ENCODE measurements around the gene RASAL3.
A peak's percentile ranks its signal among the peaks of the same experiment; 100 is the strongest.
"Not testable (repeated sequence)": the region's sequence is repeated elsewhere in the genome, so short reads cannot be mapped to it uniquely, and the experiment has no call there.

RASAL3 gene

DNA sequence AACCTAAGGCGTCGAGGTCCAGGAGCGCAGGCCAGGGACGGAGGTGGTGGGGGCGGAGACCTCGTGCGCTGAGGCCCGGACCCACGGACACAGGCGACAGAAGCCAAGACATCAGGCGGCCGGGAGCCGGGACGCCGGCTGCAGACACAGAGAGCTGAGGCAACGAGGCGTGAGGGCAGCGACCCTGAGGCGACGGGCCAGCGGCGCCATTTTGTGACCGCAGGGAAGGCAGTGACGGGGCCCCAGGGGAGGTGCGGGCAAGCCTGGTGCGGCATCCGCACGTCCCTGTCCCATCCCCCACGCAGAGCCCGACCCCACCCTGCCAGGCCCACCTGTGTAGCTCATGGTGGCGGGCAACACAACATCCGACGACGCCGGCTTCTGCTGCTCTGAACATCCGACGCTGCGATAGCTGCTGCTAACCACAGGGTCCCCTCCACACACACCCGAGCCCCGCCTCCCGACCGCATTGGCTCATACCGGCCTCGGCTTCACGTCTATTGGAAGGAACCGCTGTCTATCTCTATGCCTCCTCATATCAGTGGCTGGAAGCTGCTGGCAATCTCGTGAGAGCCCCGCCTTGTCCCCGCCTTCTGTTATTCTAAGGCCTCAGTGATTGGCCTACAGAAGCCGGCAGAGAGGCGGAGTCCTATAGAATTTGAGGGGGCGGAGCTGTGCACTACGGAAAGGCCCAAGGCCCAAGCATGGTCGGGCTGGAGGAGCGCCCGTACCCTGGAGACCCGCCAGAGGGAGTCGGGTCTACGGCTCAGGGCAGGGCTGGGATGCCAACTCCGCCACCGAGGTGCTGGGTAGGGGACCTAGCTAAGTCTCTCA, 45.5 kb downstream of the RASAL3 start, which contains the start of gene AKAP8L:
Gene AKAP8L, minus strand, starts transcription at position 410 of the 834 bp plus-strand sequence. Its CDS starts 65 bp downstream, at position 345.
- peak; percentile 99 for DNase-seq

- DNase-seq, result no peak
Measured at GRCh38 chr19:15418231-15418578, 46.1 kb downstream of the RASAL3 start.

- DNase-seq, result no peak
Measured at GRCh38 chr19:15417699-15418098, 46.6 kb downstream of the RASAL3 start.

DNA sequence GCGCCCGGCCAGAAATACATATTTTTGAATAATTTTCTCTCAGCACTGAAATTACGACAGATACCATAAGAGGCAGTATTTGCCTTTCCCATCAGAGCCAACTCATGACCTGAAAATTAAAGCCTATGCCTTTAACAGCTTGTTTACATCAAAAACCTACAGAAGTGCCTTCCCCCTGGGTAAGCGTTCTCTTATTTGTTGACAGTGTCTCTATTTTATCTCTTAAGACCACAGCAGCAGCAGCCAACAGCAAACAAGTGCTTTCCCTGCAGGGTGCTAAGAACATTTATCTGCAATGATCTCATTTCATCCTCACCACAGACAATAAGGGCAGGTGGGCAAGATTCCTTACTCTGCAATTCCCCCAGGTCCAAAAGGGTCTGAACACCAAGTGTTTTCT, 51.5 kb downstream of the RASAL3 start:
- DNase-seq, result no peak

DNA sequence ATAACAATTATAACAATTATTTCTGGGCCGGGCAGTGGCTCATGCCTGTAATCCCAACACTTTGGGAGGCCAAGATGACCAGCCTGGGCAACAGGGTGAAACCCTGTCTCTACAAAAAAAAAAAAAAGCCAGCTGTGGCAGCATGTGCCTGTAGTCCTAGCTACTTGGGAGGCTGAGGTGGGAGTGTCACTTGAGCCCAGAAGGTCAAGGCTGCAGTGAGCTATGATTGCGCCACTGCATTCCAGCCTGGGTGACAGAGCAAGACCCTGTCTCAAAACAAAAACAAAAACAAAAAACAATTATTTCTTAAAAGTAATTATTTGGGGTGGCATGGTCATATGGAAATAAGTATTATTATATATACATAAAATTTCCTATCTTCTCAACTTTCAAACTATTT, 53.0 kb downstream of the RASAL3 start:
- DNase-seq, result not testable (repeated sequence)

GRCh38 chr19:15404780-15405211, 59.5 kb downstream of the RASAL3 start:
- DNase-seq, result no peak

- no peak for DNase-seq
Measured at GRCh38 chr19:15404097-15404779, 60.1 kb downstream of the RASAL3 start.

DNA sequence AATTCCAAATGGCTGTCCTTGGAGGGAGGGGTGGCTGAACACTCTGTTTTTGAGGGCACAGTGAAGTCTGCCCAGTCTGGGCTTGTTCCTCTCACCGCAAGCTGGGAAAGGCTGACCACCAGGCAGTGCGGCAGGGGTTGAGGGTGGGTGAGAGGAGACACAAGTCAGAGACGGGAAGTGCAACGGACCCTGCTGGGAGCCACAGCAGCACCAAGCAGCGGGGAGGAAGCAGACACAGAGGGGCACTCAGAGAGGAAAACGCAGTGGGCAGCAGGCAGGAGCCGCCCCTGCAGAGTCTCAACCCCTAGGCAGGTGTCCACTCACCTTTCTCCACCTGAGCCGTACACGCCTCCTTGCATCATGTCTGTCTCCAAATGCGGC, 61.2 kb downstream of the RASAL3 start:
- no peak for DNase-seq

DNA sequence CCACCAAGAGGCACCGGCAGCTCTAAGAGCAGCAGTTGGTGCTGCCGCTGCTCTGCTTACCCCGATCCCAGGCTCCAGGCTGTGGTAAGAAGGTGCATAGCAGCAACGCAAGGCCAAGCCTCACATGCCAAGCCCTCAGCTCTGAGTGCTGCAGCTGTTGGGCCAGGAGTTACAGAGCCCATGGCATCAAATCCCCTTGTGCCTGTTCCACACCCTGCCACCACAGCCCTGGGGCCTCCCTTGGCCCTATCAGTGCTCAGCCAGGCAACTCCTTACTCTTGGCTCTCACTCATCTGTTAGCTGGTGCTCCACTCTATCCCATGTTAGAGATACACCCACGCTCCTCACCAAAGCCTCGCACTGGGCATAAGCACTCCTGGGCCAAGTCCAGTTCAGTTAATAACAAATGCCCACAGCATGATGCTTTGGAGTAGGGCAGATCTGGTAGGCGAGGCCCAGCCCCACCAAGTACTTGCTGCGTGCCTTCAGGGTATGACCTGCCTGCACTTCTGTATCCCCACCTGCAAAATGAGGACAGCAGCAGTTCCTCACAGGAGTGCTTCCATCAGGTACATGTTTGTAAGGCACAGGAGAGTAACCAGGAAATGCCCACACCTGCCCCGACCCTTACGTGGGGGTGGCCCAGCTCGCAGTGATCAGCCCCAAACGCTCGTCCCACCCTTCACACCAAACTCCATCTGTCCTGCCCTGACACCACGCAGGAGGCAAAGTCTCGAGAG, 61.8 kb downstream of the RASAL3 start:
- no peak for DNase-seq
